Suprapubic skin (tissue), 4 donors: ENCODE data around the gene GOT1. TPM values are rescaled to one million over a fixed set of nuclear protein-coding genes. Genes with fewer than 3 reads are reported as not detected.
A peak's percentile ranks its signal among the peaks of the same experiment; 100 is the strongest.

ENCODE experiments used
- DNase-seq, 2 donors: peaks; one replicate each; pipeline ENCODE4 v3.0.0-alpha.2; 2019; ENCODE audit warnings: low spot score in 2 of 2
- H3K27ac ChIP-seq: fragments of 200-600 bp; sonication (generic); one replicate; pipeline ENCODE4 v1.5.1; 2019
- H3K27me3 ChIP-seq: fragments of 200-600 bp; sonication (generic); one replicate; pipeline ENCODE4 v1.5.1; 2019
- H3K36me3 ChIP-seq: fragments of 200-600 bp; sonication (generic); one replicate; pipeline ENCODE4 v1.5.1; 2019
- H3K4me1 ChIP-seq: fragments of 200-600 bp; sonication (generic); one replicate; pipeline ENCODE4 v1.5.1; 2019
- H3K4me3 ChIP-seq: fragments of 200-600 bp; sonication (generic); one replicate; pipeline ENCODE4 v1.5.1; 2019; ENCODE audit warnings: mild to moderate bottlenecking
- H3K9me3 ChIP-seq: fragments of 200-600 bp; sonication (generic); one replicate; pipeline ENCODE4 v1.5.1; 2019
- CTCF ChIP-seq, 2 donors: fragments of 200-600 bp in 1 of 2; fragments of 450-650 bp in 1 of 2; sonication (generic) in 1 of 2; IDR thresholded peaks; one replicate each; pipeline ENCODE4 v1.5.1; 2016 to 2019; ENCODE audit warnings: antibody characterized with exemption in 2 of 2, mild to moderate bottlenecking in 1 of 2, moderate library complexity in 1 of 2
- EP300 ChIP-seq: sonication (generic); formaldehyde crosslinking; IDR thresholded peaks from one replicate; pipeline ENCODE4 v1.6.1; 2017; ENCODE audit warnings: antibody characterized with exemption
- POLR2A ChIP-seq, 2 donors: fragments of 450-650 bp; IDR thresholded peaks; one replicate each; pipeline ENCODE4 v1.6.1; 2017; ENCODE audit warnings: antibody characterized with exemption in 2 of 2, mild to moderate bottlenecking in 2 of 2, moderate library complexity in 2 of 2
- POLR2AphosphoS5 ChIP-seq, 3 donors: sonication (generic); formaldehyde crosslinking; IDR thresholded peaks; one replicate each; pipeline ENCODE4 v1.6.1; 2017; ENCODE audit warnings: antibody characterized with exemption in 3 of 3
- WGBS: methylation state at CpG from one replicate; pipeline ENCODE4 v1.1.5; 2018; 5-methylcytosine and 5-hydroxymethylcytosine counted together
- total RNA-seq, 4 donors: library from RNA; depleted of rRNA; stranded (reverse); fragments of >200 nt; gene quantifications; one replicate each; pipeline ENCODE4 v1.1.0, GENCODE V29; 2016

Gene GOT1
- total RNA-seq, 4 donors from 2014 or later = 16.9 to 46.2 (median 31.7) TPM

DNA sequence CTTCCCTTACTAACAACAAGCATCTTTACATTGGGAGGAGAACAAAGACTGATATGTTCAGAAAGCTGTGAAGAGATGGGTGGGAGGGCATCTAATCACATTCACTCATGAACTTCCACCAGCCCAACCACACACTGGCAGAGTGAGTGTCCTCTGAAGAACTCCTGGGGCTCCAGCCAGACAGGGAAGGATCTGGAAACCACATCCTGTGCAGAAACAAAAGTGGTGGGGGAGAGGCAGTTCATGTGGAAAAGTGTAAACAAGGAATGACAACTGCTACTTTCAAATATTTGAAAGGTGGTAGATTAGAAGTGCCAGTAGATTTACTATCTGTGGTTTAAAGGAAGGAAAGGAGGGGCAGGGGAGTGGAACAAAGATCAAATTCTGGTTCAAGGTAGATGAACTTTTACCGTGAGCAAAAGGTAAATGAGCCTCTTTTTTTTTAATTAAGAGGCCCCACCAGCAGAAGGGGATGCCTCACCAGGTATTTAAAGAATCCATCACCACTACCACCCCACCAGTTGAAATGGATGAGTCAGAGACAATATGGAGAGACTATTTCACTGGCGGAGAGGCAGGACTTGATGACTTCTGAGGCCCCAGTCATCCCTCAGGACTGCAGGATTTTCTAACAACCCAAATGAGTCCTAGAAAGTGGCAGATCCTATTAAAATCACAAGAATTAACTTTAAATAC is 34.5 kb downstream of the GOT1 start:
- Histone ChIP-seq H3K27me3 (no peaks in the 10 kb centered on the region), H3K36me3 (peaks cover 39% of the 10 kb centered on the region), H3K27ac (no peak overlapping the region), H3K4me1 (peaks cover 14% of the 10 kb centered on the region), H3K4me3 (no peak overlapping the region), H3K9me3 (no peaks in the 10 kb centered on the region)
- 73% methylated on average over 2 of the region's 2 CpGs for WGBS
- TF ChIP-seq POLR2A (IDR thresholded peaks at IDR 0.05) (no peak), POLR2AphosphoS5 (IDR thresholded peaks at IDR 0.05) (no peak)
- DNase-seq = no peak

- peak overlapping the region; percentile 61 for H3K27ac ChIP-seq
- WGBS = 77% methylated on average over 7 of the region's 7 CpGs
- H3K27me3 ChIP-seq = no peaks in the 10 kb centered on the region
- no peak for TF ChIP-seq POLR2A (IDR thresholded peaks at IDR 0.05)
- TF ChIP-seq POLR2AphosphoS5 (IDR thresholded peaks at IDR 0.05) = no peak
- H3K9me3 ChIP-seq = no peaks in the 10 kb centered on the region
- DNase-seq = no peak
- peaks cover 30% of the 10 kb centered on the region for H3K36me3 ChIP-seq
- peaks cover 14% of the 10 kb centered on the region for H3K4me1 ChIP-seq
- H3K4me3 ChIP-seq = no peak overlapping the region
Measured at GRCh38 chr10:99394761-99395386, 35.5 kb downstream of the GOT1 start.

- Histone ChIP-seq H3K9me3 (no peaks in the 10 kb centered on the region), H3K4me1 (peaks cover 14% of the 10 kb centered on the region), H3K4me3 (no peak overlapping the region), H3K27me3 (no peaks in the 10 kb centered on the region), H3K27ac (no peak overlapping the region), H3K36me3 (peaks cover 24% of the 10 kb centered on the region)
- no peak for TF ChIP-seq CTCF (IDR thresholded peaks at IDR 0.05)
- TF ChIP-seq POLR2A (IDR thresholded peaks at IDR 0.05) = no peak
- TF ChIP-seq EP300 = no peak
- WGBS = 53% methylated on average over 8 of the region's 8 CpGs
- no peak for DNase-seq
Measured at GRCh38 chr10:99394256-99394655, 36.2 kb downstream of the GOT1 start.

- no peak for DNase-seq
- TF ChIP-seq EP300 (no peak), POLR2AphosphoS5 (IDR thresholded peaks at IDR 0.05) (no peak), POLR2A (IDR thresholded peaks at IDR 0.05) (no peak), CTCF (IDR thresholded peaks at IDR 0.05) (no peak)
- Histone ChIP-seq H3K9me3 (no peaks in the 10 kb centered on the region), H3K27me3 (no peaks in the 10 kb centered on the region), H3K4me1 (peaks cover 14% of the 10 kb centered on the region), H3K27ac (no peak overlapping the region), H3K4me3 (no peak overlapping the region), H3K36me3 (peaks cover 18% of the 10 kb centered on the region)
- 74% methylated on average over 5 of the region's 5 CpGs for WGBS
Measured at GRCh38 chr10:99393683-99394082, 36.7 kb downstream of the GOT1 start.

DNA sequence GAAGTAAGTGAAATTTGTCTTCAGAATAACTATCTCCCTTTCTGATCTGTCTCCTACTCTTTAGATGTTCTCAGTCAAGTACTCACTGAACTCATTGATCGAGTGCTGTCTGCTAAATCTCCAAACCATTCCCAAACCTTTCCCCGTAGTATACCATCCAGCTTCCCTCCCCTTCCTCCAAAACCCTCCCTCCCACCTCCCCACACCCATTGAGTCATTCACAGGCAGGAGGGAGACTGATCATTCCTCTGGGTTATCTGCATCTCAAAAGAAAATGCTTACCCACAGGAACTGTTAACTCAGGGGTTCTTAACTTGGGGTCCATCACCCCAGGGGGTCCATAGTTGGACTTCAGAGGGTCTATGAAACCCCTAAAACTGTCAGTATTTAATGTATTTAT is 37.4 kb downstream of the GOT1 start:
- Histone ChIP-seq H3K27ac (no peak overlapping the region), H3K4me3 (no peak overlapping the region), H3K9me3 (no peaks in the 10 kb centered on the region), H3K4me1 (peaks cover 14% of the 10 kb centered on the region), H3K27me3 (no peaks in the 10 kb centered on the region), H3K36me3 (peaks cover 12% of the 10 kb centered on the region)
- no peak for DNase-seq
- WGBS = 41% methylated on average over 2 of the region's 2 CpGs
- TF ChIP-seq POLR2A (IDR thresholded peaks at IDR 0.05) = no peak
- TF ChIP-seq CTCF (IDR thresholded peaks at IDR 0.05) = no peak
- no peak for TF ChIP-seq EP300
- TF ChIP-seq POLR2AphosphoS5 (IDR thresholded peaks at IDR 0.05) = no peak

GRCh38 chr10:99391346-99391745 is 39.1 kb downstream of the GOT1 start:
- no peak for DNase-seq
- Histone ChIP-seq H3K9me3 (no peaks in the 10 kb centered on the region), H3K4me3 (no peak overlapping the region), H3K36me3 (no peaks in the 10 kb centered on the region), H3K27ac (no peak overlapping the region), H3K27me3 (no peaks in the 10 kb centered on the region), H3K4me1 (peaks cover 11% of the 10 kb centered on the region)
- no peak for TF ChIP-seq POLR2AphosphoS5 (IDR thresholded peaks at IDR 0.05)
- no peak for TF ChIP-seq CTCF (IDR thresholded peaks at IDR 0.05)
- no peak for TF ChIP-seq EP300
- TF ChIP-seq POLR2A (IDR thresholded peaks at IDR 0.05) = no peak
- 97% methylated on average over 2 of the region's 2 CpGs for WGBS
